HG02763 (cell line): ENCODE data around the gene PTPRT.

Source experiments
- ATAC-seq: cut with Tn5 transposase; IDR thresholded peaks from one replicate; pipeline ENCODE4 v1.9.1; 2021; ENCODE audit warnings: mild to moderate bottlenecking, moderate library complexity; ENCODE audit not compliant: unreplicated experiment

The PTPRT gene

GRCh38 chr20:42852691-42853090 lies 337.0 kb downstream of the PTPRT start:
- no peak for ATAC-seq

GRCh38 chr20:42846784-42847490 lies 342.8 kb downstream of the PTPRT start:
- ATAC-seq, result no peak

- no peak for ATAC-seq
These were observed 345.0 kb downstream of the PTPRT start for GRCh38 chr20:42844751-42845150.

- no peak for ATAC-seq
These were observed 352.2 kb downstream of the PTPRT start for GRCh38 chr20:42837456-42837855.

GRCh38 chr20:42836339-42836738 lies 353.4 kb downstream of the PTPRT start:
- no peak for ATAC-seq

- no peak for ATAC-seq
These were observed 381.8 kb downstream of the PTPRT start for GRCh38 chr20:42807876-42808275.

GRCh38 chr20:42795111-42795695 lies 394.5 kb downstream of the PTPRT start:
- ATAC-seq, result no peak

GRCh38 chr20:42792052-42792451 lies 397.7 kb downstream of the PTPRT start:
- ATAC-seq, result no peak

GRCh38 chr20:42790111-42790510 lies 399.6 kb downstream of the PTPRT start:
- ATAC-seq, result no peak

- ATAC-seq, result no peak
These were observed 401.0 kb downstream of the PTPRT start for GRCh38 chr20:42788707-42789106.

GRCh38 chr20:42785041-42785440 lies 404.7 kb downstream of the PTPRT start:
- no peak for ATAC-seq

- ATAC-seq, result no peak
These were observed 410.5 kb downstream of the PTPRT start for GRCh38 chr20:42779216-42779615.

- ATAC-seq, result no peak
These were observed 413.8 kb downstream of the PTPRT start for GRCh38 chr20:42775866-42776265.

GRCh38 chr20:42775037-42775436 lies 414.7 kb downstream of the PTPRT start:
- ATAC-seq, result no peak

- ATAC-seq, result no peak
These were observed 426.7 kb downstream of the PTPRT start for GRCh38 chr20:42763015-42763414.

GRCh38 chr20:42756991-42757390 lies 432.7 kb downstream of the PTPRT start:
- no peak for ATAC-seq

- no peak for ATAC-seq
These were observed 435.0 kb downstream of the PTPRT start for GRCh38 chr20:42754706-42755105.

- ATAC-seq, result no peak
These were observed 437.1 kb downstream of the PTPRT start for GRCh38 chr20:42752620-42753019.

GRCh38 chr20:42749556-42749955 lies 440.1 kb downstream of the PTPRT start:
- no peak for ATAC-seq

- no peak for ATAC-seq
These were observed 441.8 kb downstream of the PTPRT start for GRCh38 chr20:42747765-42748411.

- no peak for ATAC-seq
These were observed 444.8 kb downstream of the PTPRT start for GRCh38 chr20:42744756-42745465.

GRCh38 chr20:42742926-42743325 lies 446.8 kb downstream of the PTPRT start:
- no peak for ATAC-seq
